NB4 (cell line): ENCODE results near the gene S100A11.

ENCODE experiments used
- DNase-seq: peaks from one replicate; pipeline ENCODE4 v3.0.0; 2010; ENCODE audit warnings: low read depth
- H3K4me3 ChIP-seq: one replicate; pipeline ENCODE4 v1.5.1; 2011; ENCODE audit warnings: mild to moderate bottlenecking, low read depth, low read length, moderate library complexity
- CTCF ChIP-seq: IDR thresholded peaks from one replicate; pipeline ENCODE4 v1.5.1; 2012; ENCODE audit warnings: low read depth, low read length
- MAX ChIP-seq: IDR thresholded peaks from 2 replicates; pipeline ENCODE4 v1.6.1; 2011; ENCODE audit warnings: low read depth, low read length
- MYC ChIP-seq: IDR thresholded peaks from 2 replicates; pipeline ENCODE4 v1.6.1; 2011; ENCODE audit warnings: low read depth, low read length
- POLR2A ChIP-seq: IDR thresholded peaks from 2 replicates; pipeline ENCODE4 v1.6.1; 2011; ENCODE audit warnings: mild to moderate bottlenecking; ENCODE audit not compliant: insufficient read length; ENCODE audit errors: extremely low read depth

S100A11 gene

GRCh38 chr1:152042030-152042429 lies 5.2 kb upstream of the S100A11 start:
- no peak overlapping the region for H3K4me3 ChIP-seq
- no peak for TF ChIP-seq POLR2A
- no peak for TF ChIP-seq CTCF
- TF ChIP-seq MAX = no peak
- TF ChIP-seq MYC = no peak
- no peak for DNase-seq

GRCh38 chr1:152039886-152040285 lies 3.1 kb upstream of the S100A11 start:
- DNase-seq = no peak
- no peak overlapping the region for H3K4me3 ChIP-seq
- TF ChIP-seq CTCF (no peak), POLR2A (no peak)

- DNase-seq = no peak
- TF ChIP-seq CTCF (no peak), POLR2A (no peak), MYC (no peak), MAX (no peak)
- no peak overlapping the region for H3K4me3 ChIP-seq
These were observed 2.7 kb upstream of the S100A11 start for GRCh38 chr1:152039461-152039860.

GRCh38 chr1:152038871-152039270 lies 2.1 kb upstream of the S100A11 start:
- no peak for DNase-seq
- H3K4me3 ChIP-seq = no peak overlapping the region
- TF ChIP-seq MYC (no peak), CTCF (no peak), MAX (no peak), POLR2A (no peak)

GRCh38 chr1:152035539-152036266 lies 1.1 kb downstream of the S100A11 start:
- peak; percentile 65 for DNase-seq
- H3K4me3 ChIP-seq = peak overlapping the region; percentile 90
- TF ChIP-seq CTCF (no peak), MYC (no peak), POLR2A (no peak), MAX (no peak; the same call in none of the 2 replicates)
